Measurements from ENCODE around the gene KIF27. TPM values are rescaled to one million over a fixed set of nuclear protein-coding genes. Genes with fewer than 3 reads are reported as not detected.
"Not testable (repeated sequence)": the region's sequence is repeated elsewhere in the genome, so short reads cannot be mapped to it uniquely, and the experiment has no call there.

The KIF27 gene
- total RNA-seq, 1 experiment from 2014 or later = 2.2 TPM

- ATAC-seq; CTCF ChIA-PET; H3K9me3 ChIP-seq (ENCODE audit: low read length); POLR2A ChIA-PET (ENCODE audit: unreplicated experiment); H3K79me2 ChIP-seq (ENCODE audit: low read length); intact Hi-C loops (cut with micrococcal nuclease); H3K4me2 ChIP-seq (ENCODE audit: low read length); H4K20me1 ChIP-seq (ENCODE audit: low read length); H3K36me3 ChIP-seq (ENCODE audit: low read depth, low read length); H3K27ac ChIP-seq (ENCODE audit: low read length); H3K4me1 ChIP-seq (ENCODE audit: insufficient read depth, low read length); H3K9ac ChIP-seq (ENCODE audit: low read length); H2AFZ ChIP-seq (ENCODE audit: low read length); DNase-seq; H3F3A ChIP-seq (ENCODE audit: low read length, unreplicated experiment); BruUV-seq (replicated peaks); H3K9me2 ChIP-seq (replicated peaks; ENCODE audit: low read length); H3K27me3 ChIP-seq (ENCODE audit: low read length); H3K4me3 ChIP-seq (ENCODE audit: low read length): not testable (repeated sequence)
Observed at GRCh38 chr9:83815120-83815519, 106.1 kb downstream of the KIF27 start.

DNA sequence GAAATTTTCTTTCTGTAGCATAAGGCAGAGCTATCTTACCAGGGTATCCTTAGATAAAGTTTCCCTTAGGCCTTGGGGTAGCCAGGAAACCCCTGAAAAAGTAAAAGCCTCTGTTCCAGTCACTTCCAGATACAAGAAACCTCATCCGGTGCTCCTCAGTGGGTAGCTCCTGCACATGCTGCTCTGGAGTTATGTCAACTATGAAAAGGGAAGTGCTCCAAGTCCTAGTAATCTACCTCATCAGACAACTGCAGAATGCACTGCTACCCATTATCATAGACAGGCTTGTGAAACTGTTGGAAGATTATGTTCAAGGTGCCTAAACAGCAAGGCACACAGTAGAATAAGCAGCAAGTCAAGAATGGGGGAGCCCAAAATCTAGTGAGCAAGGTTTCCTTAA, 112.0 kb downstream of the KIF27 start:
- H3K27me3 ChIP-seq (ENCODE audit: low read length); H3K9me3 ChIP-seq (ENCODE audit: low read length); CTCF ChIA-PET; H3K4me3 ChIP-seq (ENCODE audit: low read length); H3K27ac ChIP-seq (ENCODE audit: low read length); H3K9ac ChIP-seq (ENCODE audit: low read length); DNase-seq; H3F3A ChIP-seq (ENCODE audit: low read length, unreplicated experiment); H3K9me2 ChIP-seq (replicated peaks; ENCODE audit: low read length); H3K36me3 ChIP-seq (ENCODE audit: low read depth, low read length); ATAC-seq; H3K4me1 ChIP-seq (ENCODE audit: insufficient read depth, low read length); H3K4me2 ChIP-seq (ENCODE audit: low read length); POLR2A ChIA-PET (ENCODE audit: unreplicated experiment); BruUV-seq (replicated peaks); intact Hi-C loops (cut with micrococcal nuclease); H2AFZ ChIP-seq (ENCODE audit: low read length); H4K20me1 ChIP-seq (ENCODE audit: low read length); H3K79me2 ChIP-seq (ENCODE audit: low read length): not testable (repeated sequence)

GRCh38 chr9:83804454-83804853, 116.8 kb downstream of the KIF27 start:
- H3K9me3 ChIP-seq (ENCODE audit: low read length); H3K36me3 ChIP-seq (ENCODE audit: low read depth, low read length); H3K9me2 ChIP-seq (replicated peaks; ENCODE audit: low read length); BruUV-seq (replicated peaks); POLR2A ChIA-PET (ENCODE audit: unreplicated experiment); ATAC-seq; H3K4me2 ChIP-seq (ENCODE audit: low read length); H3K27ac ChIP-seq (ENCODE audit: low read length); H3K4me3 ChIP-seq (ENCODE audit: low read length); CTCF ChIA-PET; H3K9ac ChIP-seq (ENCODE audit: low read length); H2AFZ ChIP-seq (ENCODE audit: low read length); H3K4me1 ChIP-seq (ENCODE audit: insufficient read depth, low read length); intact Hi-C loops (cut with micrococcal nuclease); H4K20me1 ChIP-seq (ENCODE audit: low read length); H3K27me3 ChIP-seq (ENCODE audit: low read length); H3F3A ChIP-seq (ENCODE audit: low read length, unreplicated experiment); H3K79me2 ChIP-seq (ENCODE audit: low read length); DNase-seq: not testable (repeated sequence)

- POLR2A ChIA-PET (ENCODE audit: unreplicated experiment); CTCF ChIA-PET; H3K27ac ChIP-seq (ENCODE audit: low read length); H3K4me1 ChIP-seq (ENCODE audit: insufficient read depth, low read length); DNase-seq; H3K9me2 ChIP-seq (replicated peaks; ENCODE audit: low read length); H3K9me3 ChIP-seq (ENCODE audit: low read length); intact Hi-C loops (cut with micrococcal nuclease); H3K27me3 ChIP-seq (ENCODE audit: low read length); H3K4me2 ChIP-seq (ENCODE audit: low read length); H3K9ac ChIP-seq (ENCODE audit: low read length); ATAC-seq; BruUV-seq (replicated peaks); H3K4me3 ChIP-seq (ENCODE audit: low read length); H4K20me1 ChIP-seq (ENCODE audit: low read length); H3K36me3 ChIP-seq (ENCODE audit: low read depth, low read length); H3K79me2 ChIP-seq (ENCODE audit: low read length); H2AFZ ChIP-seq (ENCODE audit: low read length); H3F3A ChIP-seq (ENCODE audit: low read length, unreplicated experiment): not testable (repeated sequence)
Observed at GRCh38 chr9:83803941-83804340, 117.3 kb downstream of the KIF27 start.

DNA sequence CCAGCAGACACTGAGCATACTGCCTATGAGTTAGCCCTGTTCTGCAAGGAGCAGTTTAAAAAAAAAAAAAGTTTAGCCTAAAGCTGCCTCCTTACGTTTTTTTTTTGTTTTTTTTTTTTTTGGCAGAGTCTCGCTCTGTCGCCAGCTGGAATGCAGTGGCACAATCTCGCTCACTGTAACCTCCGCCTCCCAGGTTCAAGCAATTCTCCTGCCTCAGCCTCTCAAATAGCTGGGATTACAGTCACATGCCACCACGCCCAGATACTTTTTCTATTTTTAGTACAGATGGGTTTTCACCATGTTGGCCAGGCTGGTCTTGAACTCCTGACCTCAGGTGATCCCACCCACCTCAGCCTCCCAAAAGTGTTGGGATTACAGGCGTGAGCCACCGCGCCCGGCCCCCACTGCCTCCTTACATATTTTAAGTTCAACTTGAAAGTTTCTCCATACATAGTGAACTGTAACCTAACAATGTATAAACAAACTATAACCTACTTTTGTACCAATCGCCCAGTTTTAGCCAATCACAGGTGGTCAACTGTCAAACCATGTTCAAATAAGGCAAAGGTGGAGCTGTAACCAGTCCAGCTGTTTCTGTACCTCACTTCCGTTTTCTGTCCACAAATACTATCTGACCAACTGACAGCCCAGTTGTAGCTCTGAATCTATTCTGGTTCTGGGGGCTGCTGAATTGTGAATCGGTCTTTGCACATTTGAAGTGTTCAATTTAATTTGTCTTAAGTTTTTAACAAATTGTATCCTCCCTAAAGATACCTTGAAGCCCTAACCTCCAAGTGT, 120.8 kb downstream of the KIF27 start:
- Histone ChIP-seq H2AFZ (ENCODE audit: low read length) (no peak overlapping the region), H3K4me1 (ENCODE audit: insufficient read depth, low read length) (no peaks in the 10 kb centered on the region), H4K20me1 (ENCODE audit: low read length) (no peaks in the 10 kb centered on the region), H3K27me3 (ENCODE audit: low read length) (no peaks in the 10 kb centered on the region), H3K79me2 (ENCODE audit: low read length) (no peaks in the 10 kb centered on the region), H3K27ac (ENCODE audit: low read length) (no peak overlapping the region), H3F3A (ENCODE audit: low read length, unreplicated experiment) (no peaks in the 10 kb centered on the region), H3K4me2 (ENCODE audit: low read length) (no peak overlapping the region), H3K9me2 (replicated peaks; ENCODE audit: low read length) (no peaks in the 10 kb centered on the region), H3K4me3 (ENCODE audit: low read length) (no peak overlapping the region), H3K9me3 (ENCODE audit: low read length) (no peaks in the 10 kb centered on the region), H3K36me3 (ENCODE audit: low read depth, low read length) (no peaks in the 10 kb centered on the region), H3K9ac (ENCODE audit: low read length) (no peak overlapping the region)
- ChIA-PET CTCF (no interaction called here), POLR2A (ENCODE audit: unreplicated experiment) (no interaction called here)
- intact Hi-C loops (cut with micrococcal nuclease) = no loop called here
- no peak for TF ChIP-seq CTCF (conservative IDR thresholded peaks at IDR 0.05; ENCODE audit: low read depth, low read length)
- TF ChIP-seq EZH2phosphoT487 (IDR thresholded peaks at IDR 0.05; ENCODE audit: borderline replicate concordance, low read length) = no peak
- no peak for TF ChIP-seq EZH2 (IDR thresholded peaks at IDR 0.05; ENCODE audit: low read length, unreplicated experiment)
- no peak for ATAC-seq
- no peak for DNase-seq
- no TSS peak for BruUV-seq (replicated peaks)
